Cardiac fibroblast (primary cell): ENCODE data around the gene GAS2L3.

Experiments used
- DNase-seq, 2 donors: peaks; one replicate each; pipeline versions ENCODE4 v3.0.0 to v3.0.0-alpha.2; 2010; ENCODE audit warnings: low read depth in 2 of 2
- H3K4me3 ChIP-seq, 2 donors: replicated peaks in 1 of 2; 1 replicate in 1 of 2; 2 replicates in 1 of 2; pipeline ENCODE4 v1.5.1; 2011; ENCODE audit warnings: low read depth in 2 of 2, low read length in 2 of 2, mild to moderate bottlenecking in 2 of 2, moderate library complexity in 1 of 2
- CTCF ChIP-seq: IDR thresholded peaks from one replicate; pipeline ENCODE4 v1.5.1; 2011; ENCODE audit warnings: low read depth, mild to moderate bottlenecking, low read length, inconsistent platforms

The GAS2L3 gene

GRCh38 chr12:100573292-100574186 lies at the start of gene GAS2L3:
TSS of gene GAS2L3 (plus strand) at chr12:100573684. CDS start at chr12:100594905, 21,221 bp downstream.
- H3K4me3 ChIP-seq: peak within 1 kb of the TSS; percentile 71 to 89
- TF ChIP-seq CTCF: no peak
- DNase-seq: peak; percentile 80 to 87

GRCh38 chr12:100528034-100528433 lies 45.5 kb upstream of the GAS2L3 start:
- no peak for DNase-seq
- TF ChIP-seq CTCF: no peak
- H3K4me3 ChIP-seq: no peak overlapping the region

GRCh38 chr12:100528471-100529127 lies 44.9 kb upstream of the GAS2L3 start:
- TF ChIP-seq CTCF: no peak
- H3K4me3 ChIP-seq: no peak overlapping the region
- DNase-seq: no peak

- H3K4me3 ChIP-seq: no peak overlapping the region
- no peak for TF ChIP-seq CTCF
- DNase-seq: no peak
Measured at GRCh38 chr12:100529756-100530350, 43.6 kb upstream of the GAS2L3 start.

- DNase-seq: no peak
- no peak overlapping the region for H3K4me3 ChIP-seq
- no peak for TF ChIP-seq CTCF
Measured at GRCh38 chr12:100533376-100533775, 40.1 kb upstream of the GAS2L3 start.

- H3K4me3 ChIP-seq: no peak overlapping the region
- no peak for DNase-seq
- TF ChIP-seq CTCF: no peak
Measured at GRCh38 chr12:100534625-100535227, 38.8 kb upstream of the GAS2L3 start.
